ENCODE data around the gene FAIM2. TPM values are rescaled to one million over a fixed set of nuclear protein-coding genes. Genes with fewer than 3 reads are reported as not detected.

FAIM2 gene
- polyA plus RNA-seq, 2 of the 4 experiments (the other 2 are of a cell fraction), result 0.23 TPM; not detected in 1

DNA sequence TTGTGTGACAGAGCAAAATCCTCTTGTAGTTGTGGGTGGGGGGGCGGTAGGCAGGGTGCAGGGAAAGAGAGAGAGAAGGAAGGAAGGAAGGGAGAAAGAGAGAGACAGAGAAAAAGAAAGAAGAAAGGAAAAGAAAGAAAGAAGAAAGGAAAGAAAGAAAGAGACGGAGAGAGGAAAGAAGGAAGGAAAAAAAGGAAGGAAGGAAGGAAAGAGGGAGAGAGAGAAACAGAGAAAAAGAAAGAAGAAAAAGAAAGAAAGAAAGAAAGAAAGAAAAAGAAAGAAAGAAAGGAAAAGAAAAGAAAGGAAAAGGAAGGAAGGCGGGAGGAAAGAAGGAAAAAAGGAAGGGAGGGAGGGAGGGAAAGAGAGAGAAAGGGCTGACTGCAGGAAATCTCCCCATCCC lies 17.6 kb upstream of the FAIM2 start:
- POLR2A ChIA-PET, result no interaction called here
- no peak for ATAC-seq
- CTCF ChIA-PET, result interaction anchor here (2.7 to 4.3 kb wide), 2 partner anchors 24 to 54 kb away, joined by 8 to 15 read pairs; no protein-coding TSS in a partner anchor
- no peak for TF ChIP-seq RARB (CRISPR knock-in tag; IDR thresholded peaks at IDR 0.05)
- TF ChIP-seq HEYL (CRISPR knock-in tag; IDR thresholded peaks at IDR 0.05), result no peak
- TF ChIP-seq HDAC2 (IDR thresholded peaks at IDR 0.05), result no peak
- no peak for TF ChIP-seq CBX2 (IDR thresholded peaks at IDR 0.05; ENCODE audit: borderline replicate concordance, low read depth)
- no peak for TF ChIP-seq CEBPB (IDR thresholded peaks at IDR 0.05)
- TF ChIP-seq RCOR1 (IDR thresholded peaks at IDR 0.05; ENCODE audit: low read depth, low read length), result no peak
- TF ChIP-seq, protein P1, sequence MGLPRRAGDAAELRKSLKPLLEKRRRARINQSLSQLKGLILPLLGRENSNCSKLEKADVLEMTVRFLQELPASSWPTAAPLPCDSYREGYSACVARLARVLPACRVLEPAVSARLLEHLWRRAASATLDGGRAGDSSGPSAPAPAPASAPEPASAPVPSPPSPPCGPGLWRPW (IDR thresholded peaks at IDR 0.05), result no peak
- no peak for TF ChIP-seq CBX8 (IDR thresholded peaks at IDR 0.05)
- no peak for TF ChIP-seq HOXB13 (CRISPR knock-in tag; IDR thresholded peaks at IDR 0.05; ENCODE audit: low read depth)
- no peak for TF ChIP-seq NFE2L2 (conservative IDR thresholded peaks at IDR 0.05; ENCODE audit: low read length)
- no peak for TF ChIP-seq KDM5A (IDR thresholded peaks at IDR 0.05)
- Histone ChIP-seq H3K27ac (no peak overlapping the region), H3K4me2 (no peak overlapping the region), H3K4me1 (no peaks in the 10 kb centered on the region), H3K9me3 (no peaks in the 10 kb centered on the region), H3K4me3 (no peak overlapping the region)
- DNase-seq (ENCODE audit: low read depth in 1 of 2, low spot score in 1 of 2), result no peak
- 50% methylated on average over 2 of the region's 3 CpGs for WGBS (ENCODE audit: missing lambda C conversion rate)
- FAIRE-seq, result no peak

DNA sequence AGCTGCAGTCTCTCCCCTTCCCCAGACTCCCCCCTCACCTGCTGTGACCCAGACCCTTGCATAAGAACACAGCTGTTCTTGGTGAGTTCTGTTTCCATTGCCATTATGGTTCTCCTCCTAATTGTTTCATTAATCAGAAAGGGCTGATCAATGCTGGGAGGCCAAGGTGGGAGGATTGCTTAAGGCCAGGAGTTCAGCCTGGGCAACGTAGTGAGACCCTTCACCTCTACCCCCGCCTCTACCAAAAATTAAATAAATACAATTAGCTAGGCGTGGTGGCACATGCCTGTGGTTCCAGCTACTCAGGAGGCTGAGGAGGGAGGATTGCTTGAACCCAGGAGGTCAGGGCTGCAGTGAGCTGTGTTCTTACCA lies 17.2 kb upstream of the FAIM2 start:
- ChIA-PET CTCF (interaction anchor here (2.7 to 4.3 kb wide), 2 partner anchors 25 to 54 kb away, joined by 8 to 15 read pairs; no protein-coding TSS in a partner anchor), POLR2A (no interaction called here)
- Histone ChIP-seq H3K9me3 (no peaks in the 10 kb centered on the region), H3K4me2 (no peak overlapping the region), H3K4me3 (no peak overlapping the region), H3K4me1 (no peaks in the 10 kb centered on the region), H3K27ac (no peak overlapping the region)
- TF ChIP-seq FOSB (CRISPR knock-in tag; IDR thresholded peaks at IDR 0.05) (no peak), HOXB13 (CRISPR knock-in tag; IDR thresholded peaks at IDR 0.05; ENCODE audit: low read depth) (no peak), EHMT2 (IDR thresholded peaks at IDR 0.05; ENCODE audit: low read depth) (no peak), POLR2AphosphoS2 (conservative IDR thresholded peaks at IDR 0.05; ENCODE audit: low read length) (no peak), JUN (IDR thresholded peaks at IDR 0.05) (no peak), SMC3 (IDR thresholded peaks at IDR 0.05) (no peak), GATA3 (IDR thresholded peaks at IDR 0.05; ENCODE audit: borderline replicate concordance) (no peak), HOXA7 (CRISPR knock-in tag; IDR thresholded peaks at IDR 0.05) (no peak), RARB (CRISPR knock-in tag; IDR thresholded peaks at IDR 0.05) (no peak)
- TF ChIP-seq, protein P2, sequence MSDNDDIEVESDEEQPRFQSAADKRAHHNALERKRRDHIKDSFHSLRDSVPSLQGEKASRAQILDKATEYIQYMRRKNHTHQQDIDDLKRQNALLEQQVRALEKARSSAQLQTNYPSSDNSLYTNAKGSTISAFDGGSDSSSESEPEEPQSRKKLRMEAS (IDR thresholded peaks at IDR 0.05), result no peak
- TF ChIP-seq, protein P3, sequence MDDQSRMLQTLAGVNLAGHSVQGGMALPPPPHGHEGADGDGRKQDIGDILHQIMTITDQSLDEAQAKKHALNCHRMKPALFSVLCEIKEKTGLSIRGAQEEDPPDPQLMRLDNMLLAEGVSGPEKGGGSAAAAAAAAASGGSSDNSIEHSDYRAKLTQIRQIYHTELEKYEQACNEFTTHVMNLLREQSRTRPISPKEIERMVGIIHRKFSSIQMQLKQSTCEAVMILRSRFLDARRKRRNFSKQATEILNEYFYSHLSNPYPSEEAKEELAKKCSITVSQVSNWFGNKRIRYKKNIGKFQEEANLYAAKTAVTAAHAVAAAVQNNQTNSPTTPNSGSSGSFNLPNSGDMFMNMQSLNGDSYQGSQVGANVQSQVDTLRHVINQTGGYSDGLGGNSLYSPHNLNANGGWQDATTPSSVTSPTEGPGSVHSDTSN (IDR thresholded peaks at IDR 0.05), result no peak
- TF ChIP-seq, protein P4, sequence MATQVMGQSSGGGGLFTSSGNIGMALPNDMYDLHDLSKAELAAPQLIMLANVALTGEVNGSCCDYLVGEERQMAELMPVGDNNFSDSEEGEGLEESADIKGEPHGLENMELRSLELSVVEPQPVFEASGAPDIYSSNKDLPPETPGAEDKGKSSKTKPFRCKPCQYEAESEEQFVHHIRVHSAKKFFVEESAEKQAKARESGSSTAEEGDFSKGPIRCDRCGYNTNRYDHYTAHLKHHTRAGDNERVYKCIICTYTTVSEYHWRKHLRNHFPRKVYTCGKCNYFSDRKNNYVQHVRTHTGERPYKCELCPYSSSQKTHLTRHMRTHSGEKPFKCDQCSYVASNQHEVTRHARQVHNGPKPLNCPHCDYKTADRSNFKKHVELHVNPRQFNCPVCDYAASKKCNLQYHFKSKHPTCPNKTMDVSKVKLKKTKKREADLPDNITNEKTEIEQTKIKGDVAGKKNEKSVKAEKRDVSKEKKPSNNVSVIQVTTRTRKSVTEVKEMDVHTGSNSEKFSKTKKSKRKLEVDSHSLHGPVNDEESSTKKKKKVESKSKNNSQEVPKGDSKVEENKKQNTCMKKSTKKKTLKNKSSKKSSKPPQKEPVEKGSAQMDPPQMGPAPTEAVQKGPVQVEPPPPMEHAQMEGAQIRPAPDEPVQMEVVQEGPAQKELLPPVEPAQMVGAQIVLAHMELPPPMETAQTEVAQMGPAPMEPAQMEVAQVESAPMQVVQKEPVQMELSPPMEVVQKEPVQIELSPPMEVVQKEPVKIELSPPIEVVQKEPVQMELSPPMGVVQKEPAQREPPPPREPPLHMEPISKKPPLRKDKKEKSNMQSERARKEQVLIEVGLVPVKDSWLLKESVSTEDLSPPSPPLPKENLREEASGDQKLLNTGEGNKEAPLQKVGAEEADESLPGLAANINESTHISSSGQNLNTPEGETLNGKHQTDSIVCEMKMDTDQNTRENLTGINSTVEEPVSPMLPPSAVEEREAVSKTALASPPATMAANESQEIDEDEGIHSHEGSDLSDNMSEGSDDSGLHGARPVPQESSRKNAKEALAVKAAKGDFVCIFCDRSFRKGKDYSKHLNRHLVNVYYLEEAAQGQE (IDR thresholded peaks at IDR 0.05), result no peak
- TF ChIP-seq, protein P5, sequence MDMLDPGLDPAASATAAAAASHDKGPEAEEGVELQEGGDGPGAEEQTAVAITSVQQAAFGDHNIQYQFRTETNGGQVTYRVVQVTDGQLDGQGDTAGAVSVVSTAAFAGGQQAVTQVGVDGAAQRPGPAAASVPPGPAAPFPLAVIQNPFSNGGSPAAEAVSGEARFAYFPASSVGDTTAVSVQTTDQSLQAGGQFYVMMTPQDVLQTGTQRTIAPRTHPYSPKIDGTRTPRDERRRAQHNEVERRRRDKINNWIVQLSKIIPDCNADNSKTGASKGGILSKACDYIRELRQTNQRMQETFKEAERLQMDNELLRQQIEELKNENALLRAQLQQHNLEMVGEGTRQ (IDR thresholded peaks at IDR 0.05), result no peak
- TF ChIP-seq, protein P6, sequence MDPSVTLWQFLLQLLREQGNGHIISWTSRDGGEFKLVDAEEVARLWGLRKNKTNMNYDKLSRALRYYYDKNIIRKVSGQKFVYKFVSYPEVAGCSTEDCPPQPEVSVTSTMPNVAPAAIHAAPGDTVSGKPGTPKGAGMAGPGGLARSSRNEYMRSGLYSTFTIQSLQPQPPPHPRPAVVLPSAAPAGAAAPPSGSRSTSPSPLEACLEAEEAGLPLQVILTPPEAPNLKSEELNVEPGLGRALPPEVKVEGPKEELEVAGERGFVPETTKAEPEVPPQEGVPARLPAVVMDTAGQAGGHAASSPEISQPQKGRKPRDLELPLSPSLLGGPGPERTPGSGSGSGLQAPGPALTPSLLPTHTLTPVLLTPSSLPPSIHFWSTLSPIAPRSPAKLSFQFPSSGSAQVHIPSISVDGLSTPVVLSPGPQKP (IDR thresholded peaks at IDR 0.05; ENCODE audit: low read depth, low read length), result no peak
- FAIRE-seq, result no peak
- WGBS (ENCODE audit: missing lambda C conversion rate), result 49% methylated on average over 3 of the region's 3 CpGs
- no peak for ATAC-seq
- no peak for DNase-seq (ENCODE audit: low read depth in 1 of 2, low spot score in 1 of 2)

Measured in A549 (cell line).